Amygdala (tissue), 56 donors: Measurements from ENCODE around the gene NECAB3.

ENCODE experiments used
- DNase-seq, 56 donors: peaks; one replicate each; lab custom pipeline; 2025; lab: John Stamatoyannopoulos, UW

Gene NECAB3

DNA sequence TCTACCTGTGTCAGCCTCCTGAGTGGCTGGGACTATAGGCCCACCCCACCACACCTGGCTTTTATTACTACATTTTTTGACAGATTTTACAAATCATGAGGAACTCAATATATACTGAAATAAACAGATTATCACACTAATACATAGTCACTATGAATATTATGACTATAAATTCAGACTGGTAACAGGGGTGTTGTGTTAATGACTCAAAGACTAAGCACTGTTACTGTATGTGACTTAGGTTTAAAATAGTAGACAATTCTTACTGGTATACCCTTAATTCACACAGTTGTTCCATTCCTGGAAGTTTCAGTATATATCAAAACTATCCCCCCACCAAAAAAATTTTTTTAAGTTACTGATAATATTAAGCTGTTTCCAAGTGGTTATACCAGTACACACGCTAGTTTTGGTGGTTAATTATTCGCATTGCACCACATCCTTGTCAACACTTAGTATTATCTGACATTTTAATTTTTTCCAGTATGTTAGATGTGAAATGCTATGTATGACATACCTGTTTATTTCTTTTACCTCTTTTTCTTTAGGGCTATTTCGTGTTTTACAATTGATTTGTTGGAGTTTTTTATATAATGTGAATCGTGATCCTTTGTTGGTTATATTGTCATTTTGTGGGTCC is 46.5 kb downstream of the NECAB3 start:
- DNase-seq: no peak

DNA sequence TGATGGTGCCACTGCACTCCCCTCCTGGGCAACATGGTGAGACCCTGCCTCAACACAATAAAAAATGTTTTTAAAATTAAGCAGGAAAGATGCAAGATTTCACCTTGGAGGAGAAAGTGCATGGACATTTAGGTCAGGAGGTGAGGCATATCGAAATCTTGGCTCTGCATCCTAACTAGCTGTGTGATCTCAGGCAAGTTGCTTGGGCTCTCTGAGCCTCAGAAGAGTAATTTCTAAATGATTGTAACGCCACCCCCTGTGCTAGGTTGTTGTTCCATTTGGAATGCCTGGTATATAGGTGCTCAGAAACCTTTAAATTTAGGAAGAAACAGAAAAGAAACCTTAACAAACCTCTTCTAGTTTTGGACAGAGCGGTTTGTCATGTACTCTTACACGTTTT is 48.0 kb downstream of the NECAB3 start:
- DNase-seq: no peak

- no peak for DNase-seq
These were observed 49.8 kb downstream of the NECAB3 start for GRCh38 chr20:33624399-33624798.

DNA sequence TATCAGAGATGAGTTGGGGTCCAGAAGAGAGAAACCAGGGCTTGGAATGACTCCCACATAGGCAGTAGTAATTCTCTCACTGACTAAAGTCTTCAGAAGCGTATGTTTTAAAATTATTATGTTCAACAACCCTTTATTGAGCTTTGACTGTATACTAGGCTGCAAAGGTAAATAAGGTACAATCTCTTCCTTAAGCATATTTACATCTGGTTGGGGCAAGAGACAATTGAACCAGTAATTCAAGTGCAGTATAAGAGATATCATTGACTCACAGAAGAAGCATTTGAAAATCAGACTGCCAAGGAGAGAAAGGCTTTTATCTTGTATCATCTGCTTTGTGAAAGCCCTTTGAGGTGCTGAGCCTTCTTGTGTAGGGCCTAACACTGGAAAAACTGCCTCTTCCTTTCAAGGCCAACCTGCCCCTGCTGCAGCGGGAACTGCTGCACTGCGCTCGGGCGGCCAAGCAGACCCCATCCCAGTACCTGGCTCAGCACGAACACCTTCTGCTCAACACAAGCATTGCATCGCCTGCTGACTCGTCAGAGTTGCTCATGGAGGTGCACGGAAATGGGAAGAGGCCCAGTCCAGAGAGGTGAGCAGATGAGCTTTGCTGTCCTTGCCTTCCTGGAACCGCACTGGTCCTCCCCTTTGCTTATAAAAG is 51.4 kb downstream of the NECAB3 start:
- DNase-seq: no peak

DNA sequence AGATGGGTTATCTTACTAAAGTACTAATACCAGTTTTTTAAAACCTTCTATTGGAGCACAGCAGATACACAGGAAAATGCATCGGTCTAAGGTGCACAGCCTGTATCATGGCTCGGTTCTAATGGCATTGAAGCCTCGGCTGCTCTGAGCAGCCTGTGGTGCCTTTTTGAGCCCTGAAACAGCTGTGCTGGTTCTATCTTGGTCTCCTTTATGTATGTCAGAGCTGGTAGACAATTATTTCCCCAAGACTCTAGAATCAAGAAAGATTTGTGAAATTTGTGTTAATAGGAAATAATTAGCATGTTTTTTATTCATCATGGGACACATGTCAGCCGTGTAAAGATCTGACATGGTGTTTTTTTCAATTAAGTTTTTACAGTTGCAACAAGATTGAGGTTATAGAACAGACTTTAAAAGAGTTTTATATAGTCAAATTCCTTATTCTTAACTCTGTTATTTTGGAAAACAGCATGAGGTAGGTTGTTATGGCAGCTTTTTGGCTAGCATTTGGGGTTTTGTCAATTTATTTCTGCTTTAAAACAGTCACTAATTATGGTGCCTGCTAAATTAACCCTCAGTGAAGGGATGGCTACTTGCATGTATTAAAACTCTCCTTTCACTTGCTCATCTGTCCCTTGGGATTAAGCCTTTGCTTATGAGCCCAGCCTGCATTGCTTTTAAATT is 52.4 kb downstream of the NECAB3 start:
- no peak for DNase-seq

DNA sequence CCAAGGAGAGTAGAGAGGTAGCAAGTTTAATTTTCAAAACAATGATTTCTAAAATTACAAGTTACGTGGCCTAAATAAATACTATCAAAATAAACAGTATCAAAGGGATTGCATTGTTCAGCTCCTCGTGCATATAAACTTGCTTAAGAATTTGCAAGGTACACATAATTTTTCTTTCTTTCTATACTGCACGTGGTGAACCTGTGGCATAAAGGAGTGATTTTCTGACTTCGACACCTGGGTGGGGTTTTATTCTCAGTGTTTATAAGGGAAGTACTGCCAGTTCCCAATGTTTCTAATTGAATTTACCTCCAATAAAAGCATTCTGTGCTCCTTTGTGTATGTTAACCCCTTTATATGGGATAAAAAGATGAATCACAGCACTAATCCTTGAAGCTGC is 62.2 kb downstream of the NECAB3 start:
- DNase-seq: no peak

- DNase-seq: no peak
These were observed 63.1 kb downstream of the NECAB3 start for GRCh38 chr20:33611106-33611505.

DNA sequence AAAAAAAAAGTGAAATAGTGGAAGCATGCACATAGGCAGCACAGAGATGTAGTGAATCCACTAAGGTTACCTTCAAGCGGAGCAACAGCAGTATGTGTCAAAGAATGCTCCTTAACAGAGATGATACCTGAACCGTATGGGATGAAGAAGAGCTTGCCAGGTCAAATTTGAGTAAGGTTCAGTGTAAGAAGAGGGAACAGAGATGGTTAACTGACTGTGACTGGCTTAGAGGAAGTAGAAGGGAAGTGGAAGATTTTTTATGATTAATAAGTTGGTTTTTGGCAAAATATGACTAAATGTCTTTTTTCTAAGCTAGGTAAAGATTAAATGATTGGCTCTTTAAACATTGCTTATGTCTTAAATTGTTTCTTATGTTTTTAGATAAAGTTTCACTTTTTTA is 64.7 kb downstream of the NECAB3 start:
- DNase-seq: no peak
